Spleen (tissue), 7 donors: ENCODE results near the gene HOXD11.

Experiments
- CTCF ChIP-seq, 11 experiments: fragments of 200-600 bp in 7 of 11; fragments of 450-650 bp in 4 of 11; sonication (generic) in 4 of 11; IDR thresholded peaks in 8 of 11; conservative IDR thresholded peaks in 3 of 11; 1 replicate in 7 of 11; 2 replicates in 4 of 11; pipeline versions ENCODE4 v1.4.0 to v1.8.0; 2016 to 2021; ENCODE audit warnings: antibody characterized with exemption in 11 of 11, inconsistent platforms in 4 of 11, mild to moderate bottlenecking in 1 of 11
- POLR2A ChIP-seq, 3 donors: fragments of 450-650 bp; IDR thresholded peaks; one replicate each; pipeline ENCODE4 v1.5.1; 2017; ENCODE audit warnings: antibody characterized with exemption in 3 of 3, mild to moderate bottlenecking in 1 of 3
- POLR2AphosphoS5 ChIP-seq, 3 donors: sonication (generic); formaldehyde crosslinking; IDR thresholded peaks; one replicate each; pipeline ENCODE4 v1.5.1; 2017; ENCODE audit warnings: antibody characterized with exemption in 3 of 3
- donor health status: DM: no; HTN: no; CAD: no; lungs with moderate emphysema.
- donor health status: DM: no; HTN: no; CAD: no.
- donor health status: DM: no; HTN: no; CAD: no.

- TF ChIP-seq CTCF (IDR thresholded peaks at IDR 0.05 in 8 of 11, conservative IDR thresholded peaks at IDR 0.05 in 3 of 11) (no peak), POLR2AphosphoS5 (IDR thresholded peaks at IDR 0.05) (no peak), POLR2A (IDR thresholded peaks at IDR 0.05) (no peak)
Observed at GRCh38 chr2:176147800-176148496, 40.9 kb downstream of the HOXD11 start.
